Hematopoietic multipotent progenitor cell (in vitro differentiated cells): Measurements from ENCODE around the gene TDRD9. TPM values are rescaled to one million over a fixed set of nuclear protein-coding genes. Genes with fewer than 3 reads are reported as not detected.

Experiments used
- DNase-seq, 3 donors: peaks; one replicate each; pipeline ENCODE4 v3.0.0-alpha.2; 2011 to 2015; ENCODE audit warnings: low read depth in 2 of 3, low spot score in 2 of 3
- total RNA-seq: library from RNA; depleted of rRNA; stranded (reverse); fragments of >200 nt; gene quantifications from one replicate; pipeline ENCODE4 v1.2.3, GENCODE V29; 2012

Gene TDRD9
- total RNA-seq, 1 donor: 1.6 TPM

DNA sequence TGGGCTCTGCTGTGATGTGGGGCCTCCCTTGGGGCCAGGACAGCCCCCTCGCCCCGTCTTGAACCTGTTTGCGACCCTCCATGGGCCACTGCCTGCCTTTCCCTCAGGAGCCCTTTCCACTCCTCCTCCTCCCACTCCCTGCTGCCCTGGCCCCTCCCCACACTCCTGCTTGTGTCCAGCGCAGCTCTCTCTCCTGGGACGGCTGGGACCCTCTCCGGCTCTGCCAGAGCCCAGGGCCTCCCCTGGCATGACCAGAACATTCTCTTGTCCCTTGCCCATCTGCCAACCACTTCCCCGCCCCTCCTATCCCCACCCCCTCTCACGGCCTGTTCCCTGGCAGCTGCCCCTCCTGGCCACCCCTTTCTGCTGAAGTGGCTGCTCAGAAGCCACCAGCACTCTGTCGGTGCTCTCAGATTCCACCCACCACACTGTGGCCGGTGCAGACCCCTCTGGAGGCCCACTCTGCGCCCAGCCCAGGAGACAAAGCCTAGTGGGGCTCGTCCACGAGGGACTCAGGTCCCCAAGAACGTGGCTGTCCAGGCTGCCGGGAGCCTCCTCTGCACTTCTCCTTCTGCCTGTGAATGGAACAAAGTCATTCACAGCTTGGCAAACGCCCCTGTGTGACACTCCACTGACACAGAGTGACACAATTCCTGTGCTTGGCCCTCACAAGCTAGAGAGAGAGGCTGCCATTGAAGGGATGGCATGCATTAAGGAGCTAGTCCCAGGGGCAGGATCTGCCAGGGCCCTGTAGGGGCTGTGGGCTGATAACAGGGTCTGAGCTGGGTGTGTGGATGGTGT is 158.6 kb downstream of the TDRD9 start:
- no peak for DNase-seq

DNA sequence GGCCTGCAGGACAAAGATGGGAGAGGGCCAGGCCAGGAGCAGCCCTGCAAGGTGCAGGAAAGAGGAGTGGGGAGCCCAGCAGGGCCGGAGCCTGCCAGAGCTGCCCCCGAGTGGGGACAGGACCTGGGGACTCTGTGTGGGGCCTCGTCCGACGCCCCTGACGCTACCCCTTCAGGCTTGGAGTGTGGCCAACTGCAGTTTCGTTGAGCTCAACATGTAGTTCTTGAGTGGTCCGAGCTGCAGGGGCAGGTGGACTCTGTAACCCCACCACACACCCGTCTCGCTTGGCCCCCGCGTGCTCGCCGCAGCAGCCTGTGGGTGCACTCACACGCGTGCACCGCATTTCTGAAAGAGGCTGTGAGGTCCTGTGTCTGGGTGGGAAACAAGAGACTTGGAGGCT is 159.2 kb downstream of the TDRD9 start:
- DNase-seq: no peak

DNA sequence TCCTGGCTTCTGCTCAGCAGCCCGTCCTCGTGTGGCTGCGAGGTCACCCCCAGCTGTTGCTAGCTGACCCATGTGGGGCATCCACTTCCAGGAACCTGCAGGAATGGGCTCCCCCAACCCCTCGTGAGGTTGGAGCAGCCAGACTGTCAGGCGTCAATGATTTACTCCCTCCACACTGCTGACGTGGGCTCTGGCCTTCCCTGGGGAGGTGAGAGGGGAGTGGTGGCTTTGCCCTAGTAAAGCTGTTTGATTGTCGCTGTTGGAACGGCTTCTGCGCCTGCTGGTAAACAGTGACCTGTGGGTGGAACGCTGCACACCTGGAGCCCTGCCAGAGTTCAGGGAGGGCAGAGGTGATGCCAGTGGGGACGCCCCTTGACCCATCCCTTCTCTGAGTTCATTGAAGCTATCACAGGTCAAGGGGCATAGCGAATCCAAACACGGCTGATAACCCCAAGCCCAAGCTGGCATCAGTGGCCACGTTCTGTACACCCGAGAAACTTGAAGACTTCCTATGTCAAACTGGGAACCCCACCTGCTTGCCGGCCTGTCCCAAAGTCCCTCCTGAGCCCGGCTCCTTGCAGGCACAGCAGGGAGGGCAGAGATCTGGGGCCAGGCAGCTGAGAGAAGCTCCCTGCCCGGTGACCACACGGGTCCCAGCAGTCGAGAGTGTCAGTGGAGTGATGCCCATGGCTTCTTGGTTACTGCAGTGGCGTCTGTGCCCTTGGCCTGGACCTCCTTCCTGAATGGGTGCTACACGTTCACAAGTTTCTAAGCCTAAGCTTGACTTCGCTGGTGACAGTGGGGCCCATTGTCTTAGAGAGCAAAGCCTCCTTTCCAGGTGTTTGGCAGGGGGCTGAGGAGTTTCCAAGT is 160.0 kb downstream of the TDRD9 start:
- DNase-seq: no peak

DNA sequence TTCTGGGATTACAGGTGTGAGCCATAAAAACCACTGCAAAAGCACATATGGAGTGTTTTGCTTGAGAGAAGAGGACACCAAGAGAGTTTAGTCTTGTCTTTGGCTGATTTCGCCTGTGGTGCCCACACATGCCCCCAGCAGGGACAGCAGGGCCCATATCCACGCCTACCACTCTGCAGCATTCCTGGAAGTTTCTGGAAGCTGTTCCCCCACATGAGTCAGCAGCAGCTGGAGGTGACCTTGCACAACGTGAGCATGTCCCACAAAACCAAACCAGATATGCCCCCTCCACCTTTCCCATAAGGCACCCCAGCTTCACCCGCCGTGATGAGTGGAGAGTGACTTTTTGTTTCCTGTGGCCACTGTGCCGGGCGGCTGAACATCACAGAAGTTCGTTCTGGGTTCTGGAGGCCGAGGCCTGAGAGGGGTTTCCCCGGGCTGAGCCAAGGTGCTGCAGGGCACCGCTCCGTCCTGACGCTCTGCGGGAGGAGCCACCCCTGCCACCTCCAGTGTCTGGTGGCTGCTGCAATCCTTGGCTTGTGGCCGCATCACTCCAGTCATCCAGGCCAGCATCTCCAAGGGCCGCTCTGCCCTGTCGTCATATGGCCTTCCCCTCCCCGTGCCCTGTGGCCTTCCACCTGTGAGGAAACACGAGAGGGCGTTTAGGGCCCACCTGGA is 162.0 kb downstream of the TDRD9 start:
- no peak for DNase-seq

DNA sequence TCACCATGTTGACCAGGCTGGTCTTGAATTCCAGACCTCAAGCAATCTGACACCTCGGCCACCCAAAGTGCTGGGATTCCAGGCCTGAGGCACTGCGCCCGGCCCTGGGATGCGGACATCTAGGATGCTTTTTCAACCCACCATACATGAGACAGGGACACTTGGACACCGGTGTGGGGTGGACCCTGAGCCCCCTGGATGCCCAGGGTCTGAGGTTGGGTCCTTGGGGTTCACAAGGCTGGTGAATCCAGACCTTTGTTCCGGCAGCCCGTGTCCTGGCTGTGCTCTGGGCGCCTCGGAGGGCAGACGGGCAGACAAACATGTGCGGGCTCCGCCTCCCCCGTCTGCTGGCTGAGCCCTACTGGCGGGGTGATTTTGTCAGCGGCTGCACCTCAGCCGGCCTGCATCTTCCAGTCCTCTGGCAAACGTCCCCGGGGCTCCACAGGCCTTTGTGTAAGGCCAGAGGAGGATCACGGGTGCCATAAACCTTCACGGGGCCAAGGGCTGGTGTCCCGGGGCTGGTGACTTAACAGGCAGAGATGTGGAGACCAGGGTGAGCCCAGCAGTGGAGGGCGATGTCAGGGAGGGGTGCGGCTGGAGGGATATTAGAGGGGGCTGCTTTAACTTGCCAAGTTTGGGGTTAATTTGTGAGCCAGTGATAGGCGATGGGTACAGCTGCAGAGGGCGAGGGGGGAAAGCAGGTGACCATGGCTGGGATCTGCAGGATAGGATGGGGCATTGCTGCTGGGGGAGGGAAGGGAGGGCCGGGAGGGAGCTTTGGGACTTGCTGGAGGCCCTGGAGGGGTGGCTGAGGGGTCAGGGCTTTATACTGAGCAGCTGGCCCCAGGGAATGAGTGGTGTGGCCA is 163.0 kb downstream of the TDRD9 start:
- no peak for DNase-seq

DNA sequence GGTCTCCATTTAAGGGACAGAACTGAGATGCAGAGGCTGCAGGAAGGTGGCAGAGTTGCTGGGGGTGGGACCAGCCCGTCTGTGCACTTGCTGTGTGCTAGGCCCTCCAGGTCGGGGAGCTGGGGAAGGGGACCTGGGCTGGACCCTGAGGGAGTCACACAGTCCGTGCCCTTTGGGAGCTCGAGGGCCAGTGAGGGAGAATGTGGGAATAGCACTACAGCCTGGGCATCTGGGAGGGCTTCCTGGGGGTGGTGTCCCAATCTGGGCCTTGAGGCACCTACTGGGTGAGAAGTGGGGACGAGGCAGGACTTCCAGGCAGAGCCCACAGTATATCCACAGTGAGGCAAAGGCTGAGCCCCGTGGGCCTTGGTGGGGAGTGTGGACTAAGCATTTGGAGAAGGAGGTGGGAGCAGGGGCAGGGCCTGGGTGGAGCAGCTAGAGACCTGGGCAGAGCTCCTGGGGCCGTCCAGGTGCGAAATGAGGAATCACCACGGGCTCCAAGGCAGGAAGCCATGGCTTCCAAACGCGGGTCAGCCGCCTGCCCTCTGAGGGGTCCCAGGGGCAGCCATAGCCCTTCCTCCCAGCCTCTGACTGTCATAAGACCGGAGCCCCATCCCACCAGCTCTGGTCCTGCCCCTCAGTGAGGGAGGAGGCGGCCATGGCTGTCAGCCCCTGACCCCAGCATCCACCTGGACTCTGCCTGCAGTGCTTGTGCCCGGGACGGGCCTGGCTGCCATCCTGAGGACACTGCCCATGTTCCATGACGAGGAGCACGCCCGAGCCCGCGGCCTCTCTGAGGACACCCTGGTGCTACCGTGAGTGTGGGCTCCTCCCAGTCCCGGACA is 163.9 kb downstream of the TDRD9 start:
- no peak for DNase-seq

DNA sequence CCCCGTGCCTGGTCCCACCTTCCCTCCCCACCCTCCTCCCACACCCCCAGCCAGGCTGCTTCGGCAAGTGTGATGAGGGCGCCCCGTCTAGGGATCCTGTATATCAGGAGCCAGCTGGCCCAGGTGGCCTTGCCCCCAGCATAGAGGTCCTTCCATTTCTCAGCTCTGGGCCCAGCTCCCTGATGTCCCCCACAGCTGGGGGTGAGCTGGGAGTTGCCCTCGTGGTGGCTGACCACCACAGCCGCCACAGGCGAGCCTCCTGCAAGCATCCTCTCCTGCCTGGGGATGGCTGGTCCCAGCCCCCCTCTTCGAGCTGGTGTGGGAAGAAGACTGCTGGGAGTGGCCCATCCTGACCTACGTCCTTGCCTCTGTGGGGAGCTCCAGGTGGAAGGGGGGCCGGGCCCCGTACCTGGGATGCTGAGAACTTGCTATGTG is 164.7 kb downstream of the TDRD9 start:
- DNase-seq: no peak

DNA sequence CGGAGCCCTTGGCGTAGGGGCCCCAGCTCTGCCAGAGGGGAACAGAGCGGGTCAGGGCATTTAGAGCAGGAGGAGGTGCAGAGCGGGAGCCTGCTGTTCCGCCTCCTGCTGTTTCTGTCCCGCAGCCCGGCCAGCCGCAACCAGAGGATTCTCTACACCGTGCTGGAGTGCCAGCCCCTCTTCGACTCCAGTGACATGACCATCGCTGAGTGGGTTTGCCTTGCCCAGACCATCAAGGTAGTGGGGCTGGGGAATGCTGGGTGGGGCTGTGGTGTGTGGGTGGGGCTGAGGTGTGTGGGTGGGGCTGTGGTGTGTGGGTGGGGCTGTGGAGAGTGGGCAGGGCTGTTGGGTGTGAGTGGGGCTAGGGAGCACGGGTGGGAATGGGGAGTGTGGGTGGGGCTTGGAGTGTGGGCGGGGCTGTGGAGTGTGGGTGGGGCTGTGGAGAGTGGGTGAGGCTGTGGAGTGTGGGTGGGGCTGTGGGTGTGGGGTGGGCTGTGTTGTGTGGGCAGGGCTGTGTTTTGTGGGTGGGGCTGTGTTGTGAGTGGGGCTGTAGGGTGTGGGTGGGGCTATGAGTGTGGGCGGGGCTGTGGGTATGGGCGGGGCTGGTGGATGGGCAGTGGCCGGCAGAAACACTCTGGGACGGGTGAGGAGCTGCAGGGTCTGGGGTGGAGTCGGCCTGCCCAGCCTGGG is 165.3 kb downstream of the TDRD9 start:
- DNase-seq: peak in 1 of 3 donors; percentile 14

DNA sequence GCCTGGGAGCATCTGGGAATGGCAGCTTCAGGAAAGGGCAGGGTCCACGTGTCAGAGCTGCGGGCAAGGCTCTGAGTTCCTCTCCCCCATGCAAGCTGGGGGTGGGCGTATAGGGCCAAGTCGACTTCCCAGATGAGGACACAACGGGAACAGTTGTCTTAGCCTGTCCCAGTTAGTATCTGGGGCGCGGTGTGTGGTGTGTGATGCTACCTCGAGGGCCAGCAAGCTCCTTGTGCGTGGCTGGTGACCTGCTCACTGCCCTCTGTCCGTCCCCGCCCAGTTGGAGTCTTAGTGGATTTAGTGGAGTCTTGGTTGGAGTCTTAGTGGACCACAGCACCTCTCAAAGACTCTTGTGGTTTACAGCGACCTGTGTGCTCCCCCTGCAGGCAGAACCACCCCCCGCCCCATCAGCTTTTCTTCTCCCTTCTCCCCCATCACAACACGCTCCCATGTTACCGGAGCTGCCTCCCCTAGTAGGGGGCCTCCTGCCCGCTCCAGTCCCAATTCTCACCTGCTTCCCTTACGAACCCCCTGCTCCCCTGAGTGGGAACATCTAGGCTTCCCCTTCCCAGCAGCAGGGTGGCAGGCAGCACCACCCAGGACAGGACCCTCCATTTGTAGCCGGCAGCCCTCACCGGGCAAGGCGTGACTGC is 165.9 kb downstream of the TDRD9 start:
- DNase-seq: no peak

DNA sequence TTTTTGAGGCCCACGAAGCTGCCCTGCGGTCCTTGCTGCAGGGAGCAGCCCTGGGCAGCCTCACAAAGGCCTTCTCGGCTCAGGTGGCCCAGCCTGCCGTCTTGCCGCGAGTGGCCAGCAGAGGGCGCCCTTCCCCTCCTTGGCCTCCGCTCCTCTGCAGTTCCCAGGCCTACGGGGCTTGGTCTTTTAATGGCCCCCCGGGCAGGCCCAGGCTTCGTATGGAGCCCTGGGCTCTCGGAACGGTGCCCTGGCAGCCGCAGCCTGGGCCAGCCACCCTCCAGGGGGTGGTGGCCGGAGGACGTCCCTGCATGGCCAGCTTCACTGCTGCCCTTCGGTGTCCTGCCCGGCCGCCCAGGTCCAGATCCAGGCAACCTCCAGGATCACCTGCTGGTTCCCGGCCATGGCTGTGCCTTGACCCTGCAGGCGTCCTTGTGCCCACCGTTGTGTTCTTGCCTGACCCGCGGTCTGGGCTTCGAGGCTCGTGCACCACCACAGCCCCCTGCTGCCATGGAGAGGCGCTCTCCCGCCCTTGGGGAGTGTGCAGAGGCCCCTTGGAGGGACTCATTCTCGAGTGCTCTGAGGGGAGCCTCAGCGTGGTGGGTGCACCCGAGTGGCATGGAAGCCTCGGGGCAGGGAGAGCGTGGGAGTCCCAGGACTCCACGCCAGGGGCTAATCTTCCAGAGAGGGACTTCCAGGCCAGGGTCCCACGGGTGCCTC is 166.6 kb downstream of the TDRD9 start:
- peak; percentile 56 to 71 (median 66) for DNase-seq

DNA sequence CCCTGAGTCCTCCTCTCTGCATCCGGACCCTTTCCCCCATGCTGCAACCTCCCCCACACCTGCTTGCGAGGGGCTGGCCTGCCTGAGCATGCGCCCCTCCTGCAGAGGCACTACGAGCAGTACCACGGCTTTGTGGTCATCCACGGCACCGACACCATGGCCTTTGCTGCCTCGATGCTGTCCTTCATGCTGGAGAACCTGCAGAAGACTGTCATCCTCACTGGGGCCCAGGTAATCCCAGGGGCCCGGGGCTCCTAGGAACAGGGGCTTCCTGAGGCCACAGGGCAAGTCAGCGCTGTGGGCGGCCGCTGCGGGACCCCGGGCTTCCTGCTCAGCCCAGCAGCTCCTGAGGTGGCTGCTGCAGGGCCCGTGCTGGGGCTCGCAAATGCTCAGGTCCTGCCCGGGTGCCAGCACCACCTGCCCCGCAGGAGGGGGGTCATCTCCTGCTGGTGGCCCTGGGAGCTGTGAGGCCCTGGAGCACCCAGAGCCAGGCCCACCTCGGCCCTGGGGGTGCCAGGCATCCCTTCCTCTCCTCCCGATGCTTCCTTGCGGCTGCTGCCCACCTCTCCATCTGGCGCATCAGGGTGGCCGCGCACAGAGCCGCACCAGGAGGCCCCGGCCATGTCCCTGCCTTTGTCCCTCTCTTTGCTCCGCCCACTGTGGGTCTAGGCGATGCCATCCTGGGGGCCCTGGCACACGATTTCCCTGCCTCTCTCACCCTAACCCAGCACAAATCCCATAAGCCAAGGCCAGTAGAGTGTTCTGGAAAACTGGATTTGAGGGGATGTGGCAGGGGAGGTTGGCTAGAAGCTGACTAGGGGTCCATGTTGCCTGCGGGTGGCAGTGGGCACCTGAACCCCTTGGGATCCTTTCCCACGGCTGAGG is 167.4 kb downstream of the TDRD9 start:
- no peak for DNase-seq

DNA sequence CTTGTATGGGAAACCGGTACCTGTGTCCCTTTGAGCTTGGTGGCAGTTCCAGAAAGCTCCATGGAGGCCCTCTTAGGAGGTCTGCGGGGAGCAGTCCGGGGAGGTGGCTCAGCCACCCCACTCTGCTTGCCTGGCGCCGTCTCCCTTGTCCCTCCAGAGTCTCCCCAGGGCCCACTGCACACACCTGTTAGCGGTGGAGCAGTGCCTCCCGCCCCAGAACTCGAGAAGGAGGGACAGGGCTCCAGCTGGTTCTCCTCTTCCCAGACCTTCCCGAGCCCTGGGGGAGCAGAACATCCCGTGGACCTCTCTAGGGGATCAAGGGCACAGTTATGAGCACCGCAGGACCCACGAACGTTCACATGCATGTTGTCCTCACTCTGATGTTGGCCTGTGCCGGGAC is 168.1 kb downstream of the TDRD9 start:
- no peak for DNase-seq

DNA sequence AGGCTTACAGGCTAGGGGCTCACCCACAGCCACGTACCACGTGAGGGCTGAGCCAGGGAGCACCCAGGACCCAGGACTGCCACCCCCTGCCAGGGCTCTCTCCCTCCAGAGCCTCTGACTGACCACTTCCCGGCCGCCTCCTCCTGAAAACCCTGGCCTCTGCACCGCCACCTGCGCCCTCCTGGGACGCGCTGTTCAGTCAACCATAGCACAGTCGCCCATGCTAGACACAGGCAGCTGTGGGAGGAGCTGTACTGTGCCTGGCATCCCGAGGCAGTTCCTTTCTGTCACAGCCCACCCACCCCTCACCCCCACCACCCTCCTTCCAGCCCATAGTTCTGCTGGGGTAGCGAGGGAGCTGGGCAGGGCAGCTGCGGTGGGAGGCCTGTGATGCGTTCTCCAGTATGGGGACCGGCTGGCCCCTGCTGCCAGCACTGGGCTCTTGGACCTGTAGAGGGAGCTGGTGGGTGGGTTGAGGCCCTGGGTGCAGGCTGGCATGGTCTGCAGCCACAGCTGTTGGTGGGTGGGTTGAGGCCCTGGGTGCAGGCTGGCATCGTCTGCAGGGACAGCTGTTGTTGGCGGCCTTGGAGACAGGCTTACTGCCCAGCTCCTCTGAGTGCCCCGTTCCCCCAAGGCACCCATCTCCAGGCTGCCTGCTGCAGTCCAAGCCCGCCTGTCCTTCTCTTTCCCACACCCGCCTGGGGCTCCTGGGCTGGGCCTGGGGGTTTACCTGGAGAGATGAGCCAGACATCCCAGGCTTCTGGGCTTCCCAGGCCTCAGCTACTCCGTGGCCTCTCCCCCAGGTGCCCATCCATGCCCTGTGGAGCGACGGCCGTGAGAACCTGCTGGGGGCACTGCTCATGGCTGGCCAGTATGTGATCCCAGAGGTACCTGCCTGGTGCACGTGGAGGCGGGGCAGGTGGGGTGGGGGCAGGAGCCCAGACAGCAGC is 168.8 kb downstream of the TDRD9 start:
- no peak for DNase-seq

DNA sequence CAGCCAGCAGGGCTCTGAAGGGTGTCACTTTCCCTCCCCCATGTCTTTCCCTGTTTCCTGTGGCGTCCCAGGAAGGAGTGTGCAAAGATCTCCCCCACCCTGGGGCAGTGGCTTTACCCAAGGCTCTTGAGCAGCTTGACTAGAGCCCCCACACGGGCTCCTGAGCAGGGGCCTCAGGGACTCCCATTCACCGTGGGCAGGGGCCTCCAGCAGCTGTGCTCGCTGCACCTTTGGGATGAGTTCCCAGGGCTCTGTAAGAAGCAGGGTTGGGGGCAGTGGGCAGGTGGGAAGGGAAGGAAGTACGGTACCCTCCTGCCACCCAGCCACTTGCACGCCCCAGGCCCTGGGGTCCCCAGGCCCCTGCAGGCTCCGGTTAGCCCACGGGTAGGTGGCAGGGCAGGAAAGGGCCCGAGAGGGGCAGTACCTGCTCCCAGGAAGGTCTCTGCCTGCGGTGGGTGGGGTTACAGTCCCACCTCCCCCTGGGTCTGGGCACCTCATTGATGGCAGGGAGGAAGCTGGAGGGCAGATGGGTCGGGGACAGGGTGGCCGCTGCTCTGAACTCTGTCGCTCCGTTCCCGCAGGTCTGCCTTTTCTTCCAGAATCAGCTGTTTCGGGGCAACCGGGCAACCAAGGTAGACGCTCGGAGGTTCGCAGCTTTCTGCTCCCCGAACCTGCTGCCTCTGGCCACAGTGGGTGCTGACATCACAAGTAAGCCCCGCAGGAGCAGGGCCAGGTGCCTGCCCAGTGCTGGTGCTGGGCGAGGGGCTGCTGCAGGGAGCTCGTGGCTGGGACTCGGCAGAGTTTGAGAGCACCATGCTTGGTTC is 170.2 kb downstream of the TDRD9 start:
- no peak for DNase-seq
